Stimulated activated CD4-positive, alpha-beta T cell treated with anti-CD3 and anti-CD28 coated beads, Interleukin-4, amount 100 ng/mL, for 4 hours (primary cell): ENCODE results near the gene SEMA3A.
"Not testable (repeated sequence)": the region's sequence is repeated elsewhere in the genome, so short reads cannot be mapped to it uniquely, and the experiment has no call there.

Experiments used
- DNase-seq, 2 experiments: peaks; one replicate each; pipeline ENCODE4 v3.0.0-alpha.2; 2020

Gene SEMA3A

GRCh38 chr7:84194484-84195271, at the start of gene SEMA3A:
Gene SEMA3A (minus strand): TSS chr7:84194789. CDS start chr7:84194586, 203 bp downstream.
- DNase-seq: no peak

- DNase-seq: not testable (repeated sequence)
Observed at GRCh38 chr7:84243037-84243436, 48.4 kb upstream of the SEMA3A start.

GRCh38 chr7:84238596-84238995, 44.0 kb upstream of the SEMA3A start:
- no peak for DNase-seq

GRCh38 chr7:84237533-84238173, 43.1 kb upstream of the SEMA3A start:
- DNase-seq: no peak

GRCh38 chr7:84236398-84236797, 41.8 kb upstream of the SEMA3A start:
- no peak for DNase-seq

DNA sequence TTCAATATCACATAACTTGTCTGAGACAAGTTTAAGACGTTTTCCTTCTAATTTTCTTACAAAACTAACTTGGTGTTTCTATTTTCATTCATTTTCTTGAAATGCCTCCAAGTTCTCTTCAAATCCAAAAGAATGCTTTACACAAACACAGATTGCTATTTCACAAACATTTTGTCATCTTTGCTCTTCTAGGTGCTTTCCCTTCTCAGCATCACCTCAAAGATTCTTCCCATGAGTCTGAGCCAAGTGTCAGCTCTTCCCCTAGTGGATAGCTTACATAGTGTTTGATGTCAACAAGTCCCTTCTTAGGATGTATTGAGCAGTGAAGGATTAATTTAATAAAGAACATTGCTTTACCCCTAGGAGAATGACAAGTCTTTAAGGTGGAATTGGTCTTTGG, 38.1 kb upstream of the SEMA3A start:
- DNase-seq: no peak

GRCh38 chr7:84231157-84231556, 36.6 kb upstream of the SEMA3A start:
- DNase-seq: no peak

DNA sequence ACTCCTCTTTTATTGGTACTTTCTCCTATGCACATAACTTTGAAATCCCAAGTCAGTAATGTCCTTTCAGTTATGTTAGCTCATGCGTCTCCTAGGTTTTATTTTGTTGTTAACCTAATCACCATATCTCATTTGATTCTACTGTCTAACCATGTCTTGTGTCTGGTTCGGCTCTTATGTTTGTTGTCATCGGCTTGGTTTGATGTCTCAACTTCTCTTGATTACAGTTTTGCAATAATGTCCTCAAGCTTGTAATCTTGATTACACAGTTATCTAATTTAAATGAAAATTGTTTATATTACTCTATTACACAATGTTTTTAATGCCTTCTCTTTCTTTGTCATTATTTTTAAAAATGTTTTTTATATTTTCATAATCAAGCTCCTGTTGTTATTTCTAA, 35.9 kb upstream of the SEMA3A start:
- no peak for DNase-seq

DNA sequence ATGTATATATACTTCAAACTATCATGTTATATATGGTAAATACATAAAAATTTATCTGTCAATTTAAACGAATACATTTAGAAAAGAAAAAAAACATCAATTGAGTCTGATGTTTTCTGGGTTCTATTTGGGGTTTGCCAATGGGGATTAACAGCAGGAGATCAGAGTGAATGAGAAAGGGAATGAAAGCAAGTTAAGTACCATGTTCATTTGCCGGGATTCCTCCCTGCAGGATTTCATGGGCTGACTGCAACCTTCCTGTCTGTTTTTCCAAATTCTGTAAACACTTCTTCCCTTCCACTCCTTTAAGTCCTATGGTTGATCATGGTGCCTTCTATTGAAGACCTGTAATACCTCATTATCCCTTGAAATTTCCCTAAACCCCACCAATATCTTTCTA, 33.9 kb upstream of the SEMA3A start:
- no peak for DNase-seq

- no peak for DNase-seq
Observed at GRCh38 chr7:84226759-84227158, 32.2 kb upstream of the SEMA3A start.

DNA sequence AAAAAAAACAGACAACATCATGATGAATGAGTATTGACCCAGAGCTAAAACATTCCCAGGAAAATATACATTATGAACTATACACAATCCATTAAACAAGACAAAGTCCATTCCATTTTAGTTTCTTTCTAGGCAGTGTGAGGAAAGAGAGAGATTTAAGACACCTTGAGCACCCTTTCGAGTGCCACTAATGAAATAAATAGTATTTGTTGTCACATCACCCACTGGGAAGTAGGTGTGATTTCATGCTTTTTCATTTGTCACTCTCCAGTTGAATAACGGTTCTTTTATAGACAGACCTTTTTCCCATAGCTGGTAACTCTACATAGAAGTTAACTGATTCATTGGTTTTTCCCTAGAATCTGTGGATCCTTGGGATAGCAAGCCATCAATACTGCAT, 29.9 kb upstream of the SEMA3A start:
- no peak for DNase-seq

DNA sequence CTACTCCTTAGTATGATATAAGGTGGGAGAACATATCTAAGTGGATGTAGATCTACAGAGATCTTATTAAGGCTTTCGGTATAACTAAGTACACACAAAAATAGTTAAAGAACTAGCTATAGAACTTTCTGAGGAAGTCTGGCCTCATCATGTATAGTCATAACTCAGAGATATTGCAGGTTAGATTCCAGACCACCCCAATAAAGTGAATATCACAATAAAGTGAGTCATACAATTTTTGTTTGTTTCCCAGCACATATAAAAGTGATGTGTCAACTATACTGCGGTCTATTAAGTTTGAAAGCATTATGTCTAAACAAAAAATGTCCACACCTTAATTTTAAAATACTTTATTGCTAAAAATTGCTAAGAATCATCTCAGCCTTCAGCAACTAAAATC, 24.7 kb upstream of the SEMA3A start:
- no peak for DNase-seq

- no peak for DNase-seq
Observed at GRCh38 chr7:84218681-84219080, 24.1 kb upstream of the SEMA3A start.

- DNase-seq: no peak
Observed at GRCh38 chr7:84216472-84216871, 21.9 kb upstream of the SEMA3A start.

DNA sequence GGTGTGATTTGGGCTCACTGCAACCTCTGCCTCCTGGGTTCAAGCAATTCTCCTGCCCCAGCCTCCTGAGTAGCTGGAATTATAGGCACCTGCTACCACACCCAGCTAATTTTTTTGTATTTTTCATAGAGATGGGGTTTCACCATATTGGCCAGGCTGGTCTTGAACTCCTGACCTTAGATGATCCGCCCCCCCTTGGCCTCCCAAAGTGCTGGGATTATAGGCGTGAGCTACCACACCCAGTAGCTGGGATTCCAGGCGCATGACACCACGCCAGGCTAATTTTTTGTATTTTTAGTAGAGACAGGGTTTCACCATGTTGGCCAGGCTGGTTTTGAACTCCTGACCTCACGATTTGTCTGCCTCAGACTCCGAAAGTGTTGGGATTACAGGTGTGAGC, 20.2 kb upstream of the SEMA3A start:
- not testable (repeated sequence) for DNase-seq

- no peak for DNase-seq
Observed at GRCh38 chr7:84210301-84210700, 15.7 kb upstream of the SEMA3A start.

DNA sequence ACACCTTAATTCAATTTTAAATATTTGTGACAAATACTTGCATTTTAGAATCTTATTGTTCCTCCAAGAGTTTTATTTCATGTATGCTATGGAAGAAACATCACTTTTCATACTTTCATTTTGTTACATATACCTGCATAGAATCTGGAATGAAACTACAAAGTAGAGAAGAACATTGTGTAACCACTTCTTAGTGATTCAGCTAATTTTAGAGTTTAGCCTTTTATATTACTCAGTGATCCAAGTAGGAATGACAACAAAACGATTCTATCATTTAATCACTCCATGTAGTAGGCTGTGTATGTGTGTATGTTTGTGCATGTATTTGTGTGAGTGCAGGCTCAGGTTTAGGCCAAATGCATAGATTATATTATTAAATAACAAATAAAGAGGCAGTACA, 14.4 kb upstream of the SEMA3A start:
- DNase-seq: no peak

DNA sequence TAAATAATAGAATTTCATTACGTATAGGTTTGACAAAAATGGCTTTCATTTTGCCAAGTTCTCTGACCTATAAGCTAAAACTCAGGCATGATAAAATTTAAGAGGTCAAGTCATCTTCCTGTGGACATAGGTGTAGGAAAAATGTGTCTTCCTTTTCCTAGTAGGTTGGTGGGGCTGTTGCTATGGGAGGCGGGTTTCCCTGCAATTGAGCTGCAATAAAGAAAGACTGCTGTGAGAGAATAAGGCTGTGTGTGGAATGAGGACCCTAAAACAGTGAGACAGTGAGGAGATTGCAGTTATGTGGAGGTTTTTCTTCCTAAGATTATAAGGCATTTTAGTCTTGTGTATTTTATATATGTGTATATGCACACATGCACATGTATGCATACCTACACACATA, 13.0 kb upstream of the SEMA3A start:
- DNase-seq: no peak

- DNase-seq: no peak
Observed at GRCh38 chr7:84207025-84207424, 12.4 kb upstream of the SEMA3A start.

DNA sequence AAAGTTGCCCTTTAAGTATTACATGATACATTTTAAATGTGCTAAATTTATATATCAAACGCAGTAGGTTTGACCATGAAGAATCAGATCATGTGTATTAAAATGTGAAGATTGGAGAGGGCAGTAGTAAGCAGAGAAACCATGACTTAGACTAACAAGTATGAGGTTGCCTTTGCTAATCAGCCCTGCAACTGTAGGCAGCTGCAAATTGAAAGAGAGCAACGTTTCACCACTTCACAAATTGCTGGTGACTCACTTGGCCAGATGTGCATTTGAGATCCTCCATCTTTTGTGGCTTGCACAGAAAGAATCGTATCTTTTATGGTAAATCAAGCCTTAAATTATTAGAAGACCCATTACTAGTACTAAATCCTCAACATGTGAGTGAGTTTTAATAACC, 10.1 kb upstream of the SEMA3A start:
- DNase-seq: no peak

DNA sequence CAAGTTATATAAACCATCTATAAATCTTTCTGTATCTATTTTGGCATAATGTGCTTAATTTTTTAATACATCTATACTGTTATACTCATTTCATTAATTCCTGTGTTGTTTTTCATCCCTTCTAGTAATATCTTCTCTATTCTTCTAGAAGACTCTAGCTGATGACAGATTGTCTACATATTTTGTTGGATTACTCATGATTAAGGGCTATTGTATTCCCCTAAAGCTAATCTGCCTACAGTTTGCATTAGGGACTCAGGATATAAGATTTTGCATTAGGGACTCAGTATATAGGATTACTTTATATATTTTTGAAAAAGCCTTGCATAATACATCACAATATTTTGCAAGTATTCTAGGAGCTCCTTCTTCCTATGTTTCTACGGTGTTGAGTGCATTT, 8.3 kb upstream of the SEMA3A start:
- DNase-seq: no peak

DNA sequence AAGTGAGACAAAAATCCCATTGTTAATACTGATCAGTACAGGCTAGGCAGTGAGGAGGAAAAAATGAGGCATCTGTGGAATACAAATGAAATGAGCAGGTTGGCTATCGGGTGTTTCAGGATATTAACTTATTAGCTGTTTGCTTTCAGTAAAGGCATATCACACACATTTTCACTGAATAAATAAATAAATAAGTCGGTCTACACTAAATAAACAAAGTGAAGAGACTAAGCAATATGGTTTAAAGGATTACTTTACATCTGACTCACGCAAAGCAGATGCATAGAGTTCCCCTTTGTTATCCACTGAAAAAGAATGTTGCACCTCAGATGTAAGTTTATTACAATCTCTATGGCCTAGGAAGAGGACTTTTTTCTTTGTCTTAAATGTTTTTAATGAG, 6.3 kb upstream of the SEMA3A start:
- DNase-seq: no peak

- DNase-seq: no peak
Observed at GRCh38 chr7:84199216-84199615, 4.6 kb upstream of the SEMA3A start.

- no peak for DNase-seq
Observed at GRCh38 chr7:84196084-84196503, 1.5 kb upstream of the SEMA3A start.
